G401.6 (cell line): ENCODE results near the gene FOLR3.
"Not testable (repeated sequence)": the region's sequence is repeated elsewhere in the genome, so short reads cannot be mapped to it uniquely, and the experiment has no call there.

Experiments used
- FAIRE-seq: peaks from 2 replicates; lab custom pipeline; 2012; peaks lifted over from hg19 to GRCh38; lab: Jason Lieb, UNC

The FOLR3 gene

DNA sequence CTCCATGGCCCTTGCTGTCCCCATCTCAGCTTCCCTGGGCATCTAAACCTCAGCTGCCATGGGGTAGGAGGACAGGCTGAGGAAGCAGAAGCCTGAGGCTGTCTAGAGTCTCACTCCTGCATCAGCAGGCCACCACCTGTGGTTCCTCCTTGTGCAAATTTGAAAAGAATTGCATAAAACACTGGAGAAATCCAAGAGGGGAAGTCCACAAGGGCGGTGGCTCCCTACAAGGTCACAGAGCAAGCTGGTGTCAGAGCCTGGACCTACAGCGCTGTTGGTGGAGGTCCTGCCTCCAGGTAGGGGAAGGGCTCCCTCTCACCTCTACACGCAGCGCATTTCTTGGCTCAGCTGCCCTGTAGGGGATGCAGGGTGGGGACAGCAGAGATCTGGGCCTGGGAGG is at the start of gene FOLR3:
FOLR3 (plus strand) TSS at position 253 of the 400 bp plus-strand sequence. CDS start 228 bp downstream, outside the sequence.
- not testable (repeated sequence) for FAIRE-seq

DNA sequence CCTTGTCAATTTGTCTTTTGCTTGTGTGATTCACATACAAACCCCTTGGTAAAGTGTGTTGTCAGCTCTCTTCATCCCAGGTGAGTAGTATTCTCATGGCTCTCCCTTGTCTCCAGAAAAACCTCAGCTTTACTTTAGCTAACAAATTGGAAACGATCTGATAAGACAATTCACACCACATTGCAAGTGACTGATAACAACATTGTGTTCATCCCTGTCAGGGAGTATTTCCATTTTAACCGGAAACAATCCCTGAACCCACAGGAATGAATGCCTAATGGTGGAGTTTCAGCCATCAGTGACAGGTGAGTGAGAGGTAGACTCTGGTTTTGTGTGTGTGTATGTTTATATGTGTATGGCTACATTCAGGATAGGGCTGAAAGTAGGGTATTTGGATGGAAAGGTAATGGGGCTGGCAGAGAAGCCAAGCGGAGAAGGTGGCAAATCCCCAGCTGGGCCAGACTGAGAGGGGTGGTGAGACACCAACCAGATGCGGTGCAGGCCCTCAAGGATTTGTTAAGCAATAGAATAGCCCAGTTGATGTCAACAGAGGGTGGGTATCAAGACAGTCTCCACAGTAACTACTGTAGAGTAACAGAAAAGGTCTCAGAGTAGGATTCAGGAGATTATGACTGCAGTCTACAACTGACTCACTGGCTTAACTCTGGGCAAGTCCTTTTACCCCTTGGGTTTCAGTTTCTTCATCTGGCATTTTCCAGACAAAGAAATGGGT is 47.3 kb upstream of the FOLR3 start:
- no peak for FAIRE-seq

DNA sequence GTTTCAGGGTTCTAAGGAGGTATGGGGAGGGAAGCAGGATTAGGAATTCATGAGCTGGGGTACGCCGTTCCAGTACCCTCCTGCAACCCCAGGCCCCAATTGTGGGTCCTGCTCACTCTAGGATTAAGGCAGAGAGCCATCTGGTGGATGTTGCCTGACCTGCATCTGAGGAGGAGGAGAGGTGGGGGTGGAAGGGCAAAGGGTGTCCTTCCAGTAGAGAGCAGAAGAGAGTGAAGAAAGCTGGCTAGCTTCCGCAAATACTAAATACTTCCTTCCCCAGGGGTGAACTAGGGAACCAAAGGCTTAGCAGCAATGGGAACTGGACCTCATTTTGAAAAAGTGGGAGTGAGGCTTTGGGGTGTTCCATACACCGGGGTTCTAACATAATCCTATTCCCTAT is 44.2 kb upstream of the FOLR3 start:
- peak; percentile 21 for FAIRE-seq

DNA sequence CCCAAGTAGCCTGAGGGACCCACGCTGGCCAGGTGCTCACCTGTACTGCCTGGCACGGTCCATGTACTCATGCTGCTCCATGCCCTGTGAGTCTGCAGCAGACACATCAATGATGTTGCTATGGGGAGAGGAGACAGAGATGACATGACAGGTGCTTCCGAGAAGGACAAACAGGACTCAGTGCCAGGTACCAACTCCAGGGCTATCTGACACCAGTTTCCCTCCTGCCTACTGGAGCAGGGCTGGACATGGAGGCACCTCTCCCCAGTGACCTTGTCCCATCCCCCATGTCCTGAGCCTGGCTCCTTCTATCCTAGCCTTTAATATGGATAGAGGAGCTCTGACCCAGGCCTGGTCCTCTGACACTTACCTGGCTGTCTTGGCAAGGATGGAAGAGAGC is 36.8 kb upstream of the FOLR3 start:
- FAIRE-seq = no peak

DNA sequence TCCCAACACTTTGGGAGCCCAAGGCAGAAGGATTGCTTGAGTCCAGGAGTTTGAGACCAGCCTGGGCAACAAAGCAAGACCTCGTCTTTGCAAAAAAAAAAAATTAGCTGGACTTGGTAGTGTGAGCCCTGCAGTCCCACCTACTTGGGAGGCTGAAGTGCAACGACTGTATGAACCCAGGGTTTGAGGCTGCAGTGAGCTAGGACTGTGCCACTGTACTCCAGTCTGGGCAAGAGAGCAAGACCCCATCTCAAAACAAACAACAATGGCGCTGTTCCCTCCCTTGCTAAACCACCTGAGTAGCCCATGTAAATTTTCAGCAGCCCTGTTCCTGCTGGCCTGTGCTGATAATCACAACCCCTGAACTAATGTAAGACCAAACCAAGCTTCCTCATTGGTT is 35.5 kb upstream of the FOLR3 start:
- FAIRE-seq = no peak

- no peak for FAIRE-seq
Observed at GRCh38 chr11:72100462-72100861, 35.1 kb upstream of the FOLR3 start.

GRCh38 chr11:72102162-72102561 is 33.4 kb upstream of the FOLR3 start:
- no peak for FAIRE-seq

DNA sequence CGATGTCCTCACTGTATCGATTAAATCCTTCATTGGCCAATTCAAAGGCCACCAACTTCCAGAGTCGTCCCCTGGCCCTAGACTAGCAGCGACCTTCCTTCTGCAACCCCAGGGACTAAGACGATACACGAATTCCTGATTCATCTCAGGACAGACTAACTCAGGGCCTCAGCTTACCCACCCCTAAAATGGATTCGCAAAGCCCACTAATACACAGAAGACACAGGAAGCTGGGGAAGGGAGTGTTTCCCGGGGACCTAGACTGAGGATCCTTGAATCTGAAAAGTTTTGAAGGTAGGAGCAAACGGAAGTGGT is 32.9 kb upstream of the FOLR3 start:
- FAIRE-seq = no peak

GRCh38 chr11:72102946-72103753 is 32.4 kb upstream of the FOLR3 start, which contains the start of gene LAMTOR1:
Gene LAMTOR1, minus strand, starts transcription at chr11:72103297. Its CDS starts 73 bp downstream, at chr11:72103224.
- peak; percentile 91 for FAIRE-seq

GRCh38 chr11:72103754-72104167 is 31.8 kb upstream of the FOLR3 start:
- no peak for FAIRE-seq

GRCh38 chr11:72105888-72106287 is 29.6 kb upstream of the FOLR3 start, which contains the start of gene TOMT:
Gene TOMT, plus strand, starts transcription at chr11:72105924. Its CDS starts 28 bp downstream, at chr11:72105952.
- no peak for FAIRE-seq

DNA sequence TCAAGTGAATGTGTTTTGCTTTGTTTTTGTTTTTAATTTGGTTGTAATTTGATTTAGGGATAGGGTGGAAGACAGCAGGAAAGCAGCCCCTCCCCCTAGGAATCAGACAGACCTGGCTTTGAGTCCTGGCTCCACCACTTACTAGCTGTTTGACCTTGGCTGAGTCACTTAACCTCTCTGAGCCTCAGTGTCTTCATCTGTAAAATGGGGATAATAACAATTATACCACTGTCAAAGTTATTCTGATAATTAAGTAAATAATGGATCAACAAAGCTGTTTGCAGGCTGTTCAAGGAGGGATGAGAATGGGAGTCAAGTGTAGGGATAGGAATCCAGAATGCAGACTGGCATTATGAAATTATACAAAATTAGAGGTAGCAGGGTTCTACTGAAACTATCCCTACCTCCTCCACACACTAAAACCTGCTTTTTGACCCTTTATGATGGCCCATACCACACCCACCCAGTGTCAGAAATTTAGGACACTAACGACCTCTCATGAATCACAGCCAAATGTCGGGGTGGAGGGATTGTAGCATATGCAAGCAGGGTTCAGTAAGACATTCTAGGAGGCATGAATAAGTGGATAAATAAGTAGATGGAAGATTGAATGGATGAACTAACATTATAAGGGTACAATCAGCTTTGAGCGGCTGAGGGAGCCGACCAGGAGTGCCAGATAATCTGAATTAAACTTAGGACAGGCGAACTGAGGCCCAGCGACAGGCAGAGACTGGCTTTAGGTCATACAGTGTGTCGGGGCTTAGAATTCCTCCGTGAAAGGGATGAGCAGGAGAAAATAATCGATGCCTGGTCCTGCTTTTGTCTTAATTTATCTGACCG is 24.0 kb upstream of the FOLR3 start:
- no peak for FAIRE-seq

DNA sequence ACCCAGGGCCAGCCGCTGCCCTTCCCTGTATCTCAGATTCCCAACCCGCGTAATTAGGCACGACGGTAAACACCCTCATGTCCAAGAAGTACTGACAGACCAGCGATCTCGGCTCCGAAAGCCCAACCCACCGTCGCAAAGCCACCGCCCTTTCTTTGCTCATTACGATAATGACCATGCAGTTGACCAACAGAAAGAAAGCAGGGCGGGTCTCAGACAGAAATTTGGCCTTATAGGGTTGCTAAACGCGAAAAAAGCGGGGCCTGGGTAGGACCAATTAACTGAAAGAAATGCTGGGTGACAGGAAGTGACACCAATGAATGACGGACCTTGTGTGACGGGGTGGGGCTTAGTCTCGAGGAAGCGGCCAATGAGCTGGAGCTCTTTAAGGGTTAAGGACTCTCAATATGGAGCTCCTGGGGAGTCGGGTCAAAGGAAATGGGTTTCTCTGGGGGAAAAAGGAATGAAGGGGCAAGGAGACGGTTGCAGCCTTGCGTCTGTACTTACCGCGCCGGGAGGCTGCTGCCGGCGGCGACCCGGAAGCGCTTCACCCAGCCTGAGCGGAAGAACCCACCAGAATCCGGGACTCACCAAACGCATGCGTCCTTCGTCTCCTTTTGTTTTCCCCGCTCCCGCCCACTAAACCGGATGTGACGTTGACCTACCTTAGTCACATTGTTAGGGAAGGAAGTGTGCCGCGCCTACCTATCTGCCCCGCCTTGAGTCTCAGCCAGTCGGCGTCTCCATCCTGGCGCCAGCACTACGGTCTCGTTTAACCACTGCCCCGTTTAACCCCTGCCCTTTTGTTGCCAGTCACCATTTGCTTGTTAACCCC is 23.2 kb upstream of the FOLR3 start, which contains the start of gene ANAPC15:
ANAPC15 (minus strand) TSS at position 553 of the 835 bp plus-strand sequence. CDS start 1,419 bp downstream, outside the sequence.
- peak; percentile 99 for FAIRE-seq

DNA sequence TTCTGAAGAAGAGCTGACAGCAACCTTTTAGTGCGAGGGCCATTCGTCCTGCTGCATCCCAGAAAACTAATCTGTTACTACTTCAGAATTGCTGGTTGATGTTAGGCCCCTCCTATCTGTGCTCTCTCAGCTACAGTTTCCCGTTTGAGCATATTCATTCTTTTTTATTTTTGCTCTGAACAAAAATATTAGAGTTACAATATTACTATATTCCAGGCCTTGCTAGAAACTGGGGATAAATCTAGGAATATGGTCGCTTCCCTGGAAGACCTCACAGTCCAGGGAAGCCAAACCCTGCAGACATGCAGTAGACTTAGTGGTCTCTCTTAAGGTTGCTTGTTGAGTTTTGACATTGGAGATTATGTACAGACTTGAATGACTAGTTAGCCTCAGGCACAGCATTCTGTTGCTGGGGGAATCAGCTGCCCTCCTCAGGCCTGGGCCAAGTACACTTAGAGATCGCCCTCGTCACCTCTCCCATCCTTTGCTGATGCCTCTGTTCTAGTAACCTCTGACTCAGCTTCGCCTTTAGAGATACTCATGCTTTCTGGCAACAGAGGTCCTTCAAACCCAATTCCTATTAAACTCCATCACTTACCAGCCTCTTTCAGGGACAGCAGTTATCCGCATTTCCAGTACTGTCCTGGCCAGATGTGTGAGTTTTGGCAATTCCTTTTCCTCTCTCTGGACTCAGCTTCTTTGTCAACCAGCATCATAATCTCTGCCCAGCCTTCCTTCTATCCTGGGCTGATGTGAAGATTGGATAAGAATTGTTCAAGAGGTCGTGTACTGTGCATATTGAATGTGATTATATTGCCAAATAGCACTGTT is 22.3 kb upstream of the FOLR3 start:
- no peak for FAIRE-seq

- FAIRE-seq = no peak
Observed at GRCh38 chr11:72114570-72114969, 21.0 kb upstream of the FOLR3 start.

GRCh38 chr11:72116019-72116755 is 19.3 kb upstream of the FOLR3 start:
- FAIRE-seq = no peak

DNA sequence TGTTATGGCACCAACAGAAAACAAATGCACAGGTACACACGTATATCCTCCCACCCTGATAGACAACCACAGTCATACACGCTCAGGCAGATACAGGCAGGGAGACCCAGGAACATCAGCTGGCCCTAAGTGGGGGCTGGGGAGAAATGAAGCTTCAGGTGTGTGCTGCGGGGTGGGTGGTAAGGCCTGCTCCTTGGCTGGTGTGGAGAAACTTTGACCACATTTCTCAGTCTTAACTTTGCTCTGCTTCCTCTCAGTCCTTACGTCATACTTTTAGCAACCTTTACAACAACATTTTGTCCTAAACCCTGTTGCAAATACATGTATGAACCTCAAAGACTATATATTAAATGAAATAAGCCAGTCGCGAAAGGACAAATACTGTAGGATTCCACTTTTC is 16.3 kb upstream of the FOLR3 start:
- no peak for FAIRE-seq

GRCh38 chr11:72120930-72121329 is 14.6 kb upstream of the FOLR3 start:
- FAIRE-seq = no peak

DNA sequence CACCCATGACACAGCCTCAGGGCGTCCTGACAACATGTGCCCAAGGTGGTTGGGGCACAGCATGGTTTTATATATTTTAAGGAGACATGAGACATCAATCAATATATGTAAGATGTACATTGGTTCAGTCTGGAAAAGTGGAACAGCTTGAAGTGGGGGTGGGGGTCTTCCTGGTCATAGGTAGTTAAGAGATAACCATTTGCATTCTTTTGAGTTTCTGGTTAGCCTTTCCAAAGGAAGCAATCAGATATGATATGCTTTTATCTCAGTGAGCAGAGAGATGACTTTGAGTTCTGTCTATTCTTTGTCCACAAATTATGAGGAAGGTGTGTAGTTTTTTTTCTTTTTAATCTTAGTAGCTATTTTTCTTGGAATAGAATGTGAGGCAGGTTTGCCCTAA is 12.9 kb upstream of the FOLR3 start:
- no peak for FAIRE-seq

DNA sequence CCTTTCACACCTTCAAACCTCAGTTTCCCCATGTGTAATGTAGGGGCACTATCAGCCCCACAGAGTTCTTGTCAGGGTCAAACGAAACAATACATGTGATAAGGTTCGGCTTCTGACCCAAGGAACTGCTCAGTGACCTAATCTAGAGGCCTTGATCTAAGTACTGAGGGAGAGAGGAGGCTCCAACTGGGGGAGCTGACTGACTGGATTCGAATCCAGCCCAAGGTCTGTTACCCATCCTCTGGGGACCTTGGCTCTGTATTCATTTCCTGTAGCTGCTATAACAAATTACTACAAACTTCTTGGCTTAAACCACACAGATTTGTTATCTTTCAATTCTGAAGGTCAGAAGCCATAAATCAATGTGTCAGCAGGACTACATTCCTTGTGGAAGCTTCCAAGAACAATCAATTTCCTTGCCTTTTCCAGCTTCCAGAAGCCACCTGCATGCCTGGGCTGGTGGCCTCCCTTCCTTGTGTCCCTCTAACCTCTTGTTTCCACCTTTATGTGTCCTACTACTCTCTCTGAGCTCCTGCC is 12.3 kb upstream of the FOLR3 start:
- FAIRE-seq = no peak
